Skeletal muscle satellite cell (primary cell): ENCODE measurements around the gene MTFR1L.

ENCODE experiments used
- H3K27me3 ChIP-seq: 2 replicates; pipeline ENCODE4 v1.7.0; 2013; ENCODE audit warnings: low read length; ENCODE audit not compliant: control insufficient read depth, insufficient read depth
- H3K36me3 ChIP-seq: 2 replicates; pipeline ENCODE4 v1.7.0; 2013; ENCODE audit warnings: mild to moderate bottlenecking, control low read depth, low read length; ENCODE audit not compliant: insufficient read depth
- H3K4me1 ChIP-seq: 2 replicates; pipeline ENCODE4 v1.7.0; 2013; ENCODE audit warnings: low read length; ENCODE audit not compliant: control insufficient read depth, insufficient read depth
- H3K4me2 ChIP-seq: 2 replicates; pipeline ENCODE4 v1.7.0; 2013; ENCODE audit warnings: mild to moderate bottlenecking, low read length
- H3K4me3 ChIP-seq: 2 replicates; pipeline ENCODE4 v1.7.0; 2013; ENCODE audit warnings: low read length
- H3K9ac ChIP-seq: 2 replicates; pipeline ENCODE4 v1.7.0; 2013; ENCODE audit warnings: mild to moderate bottlenecking, low read depth, low read length, moderate library complexity
- H3K9me3 ChIP-seq: replicated peaks from 2 replicates; pipeline ENCODE4 v1.7.0; 2013; ENCODE audit warnings: mild to moderate bottlenecking, control low read depth, low read length

Gene MTFR1L

GRCh38 chr1:25811384-25812082 lies 8.2 kb upstream of the MTFR1L start:
- no peak overlapping the region for H3K4me2 ChIP-seq
- H3K9me3 ChIP-seq = no peaks in the 10 kb centered on the region
- no peaks in the 10 kb centered on the region for H3K27me3 ChIP-seq
- H3K4me1 ChIP-seq = peaks cover under 1% of the 10 kb centered on the region
- peaks cover 58% of the 10 kb centered on the region for H3K36me3 ChIP-seq
- H3K9ac ChIP-seq = no peak overlapping the region
- no peak overlapping the region for H3K4me3 ChIP-seq

- Histone ChIP-seq H3K4me3 (no peak overlapping the region), H3K4me2 (no peak overlapping the region), H3K4me1 (no peaks in the 10 kb centered on the region), H3K9ac (no peak overlapping the region), H3K36me3 (peaks cover 55% of the 10 kb centered on the region), H3K9me3 (no peaks in the 10 kb centered on the region), H3K27me3 (no peaks in the 10 kb centered on the region)
Measured at GRCh38 chr1:25813071-25813733, 6.6 kb upstream of the MTFR1L start.

DNA sequence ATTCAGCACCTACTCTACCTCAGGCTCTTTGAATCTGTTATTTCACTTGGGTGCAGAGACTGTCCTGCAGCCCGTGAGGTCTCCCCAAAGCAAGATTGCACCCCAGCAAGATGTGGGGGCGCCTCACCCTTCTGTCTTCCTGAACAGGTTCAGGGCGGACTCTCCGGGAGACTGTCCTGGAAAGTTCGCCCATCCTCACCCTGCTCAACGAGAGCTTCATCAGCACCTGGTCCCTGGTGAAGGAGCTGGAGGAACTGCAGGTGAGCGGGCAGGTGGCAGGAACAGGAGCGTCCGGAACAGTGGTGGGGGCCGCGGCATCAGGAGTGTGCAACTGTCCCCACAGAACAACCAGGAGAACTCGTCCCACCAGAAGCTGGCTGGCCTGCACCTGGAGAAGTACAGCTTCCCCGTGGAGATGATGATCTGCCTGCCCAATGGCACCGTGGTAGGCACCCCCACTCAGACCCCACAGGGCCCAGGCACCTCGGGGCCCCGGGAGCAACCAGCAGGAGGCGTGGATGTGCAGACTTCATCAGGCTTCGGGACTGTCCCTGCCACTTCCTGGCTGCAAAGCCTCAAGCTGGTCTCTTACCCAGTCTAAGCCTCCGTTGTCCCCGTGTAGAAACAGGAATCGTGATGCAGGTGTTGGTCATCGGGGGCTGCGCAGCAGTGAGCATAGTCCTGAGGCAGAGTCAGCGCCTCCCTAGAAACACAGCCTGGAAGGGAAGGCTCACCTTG lies 5.9 kb upstream of the MTFR1L start:
- no peak overlapping the region for H3K4me3 ChIP-seq
- peaks cover 5% of the 10 kb centered on the region for H3K4me1 ChIP-seq
- H3K27me3 ChIP-seq = no peaks in the 10 kb centered on the region
- peaks cover 55% of the 10 kb centered on the region for H3K36me3 ChIP-seq
- no peak overlapping the region for H3K9ac ChIP-seq
- no peaks in the 10 kb centered on the region for H3K9me3 ChIP-seq
- no peak overlapping the region for H3K4me2 ChIP-seq

DNA sequence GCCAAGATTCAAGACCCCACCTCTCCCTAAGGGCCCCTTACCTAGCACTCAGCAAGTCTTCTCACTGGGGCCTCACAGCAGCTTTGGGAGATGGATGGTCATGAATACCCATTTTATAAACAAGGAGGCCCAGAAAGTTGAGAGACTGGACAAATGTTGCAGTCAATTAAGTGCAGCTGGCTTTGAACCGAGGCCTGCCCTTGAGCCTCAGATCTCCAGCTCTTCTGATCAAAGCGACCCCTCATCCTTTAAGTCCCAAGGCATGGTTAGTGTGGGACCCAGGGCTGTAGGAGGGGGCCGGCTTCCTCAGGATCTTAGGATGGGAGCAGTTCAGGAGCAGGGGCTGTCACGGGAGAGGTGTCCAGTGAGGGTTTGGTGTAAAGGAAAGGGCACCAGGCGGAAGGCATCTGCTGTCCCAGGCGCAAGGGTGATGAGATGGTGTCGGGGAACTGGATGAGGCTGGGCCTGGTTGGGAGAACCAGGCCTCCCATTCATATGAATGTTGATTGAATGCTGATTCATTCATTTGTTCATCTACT lies 5.1 kb upstream of the MTFR1L start:
- Histone ChIP-seq H3K4me2 (no peak overlapping the region), H3K36me3 (peaks cover 47% of the 10 kb centered on the region), H3K4me3 (no peak overlapping the region), H3K9ac (no peak overlapping the region), H3K4me1 (peaks cover 9% of the 10 kb centered on the region), H3K9me3 (no peaks in the 10 kb centered on the region), H3K27me3 (no peaks in the 10 kb centered on the region)

GRCh38 chr1:25815208-25816111 lies 4.3 kb upstream of the MTFR1L start:
- peaks cover 9% of the 10 kb centered on the region for H3K4me1 ChIP-seq
- H3K9me3 ChIP-seq = no peaks in the 10 kb centered on the region
- no peak overlapping the region for H3K9ac ChIP-seq
- H3K4me2 ChIP-seq = no peak overlapping the region
- peaks cover 41% of the 10 kb centered on the region for H3K36me3 ChIP-seq
- no peaks in the 10 kb centered on the region for H3K27me3 ChIP-seq
- H3K4me3 ChIP-seq = no peak overlapping the region

DNA sequence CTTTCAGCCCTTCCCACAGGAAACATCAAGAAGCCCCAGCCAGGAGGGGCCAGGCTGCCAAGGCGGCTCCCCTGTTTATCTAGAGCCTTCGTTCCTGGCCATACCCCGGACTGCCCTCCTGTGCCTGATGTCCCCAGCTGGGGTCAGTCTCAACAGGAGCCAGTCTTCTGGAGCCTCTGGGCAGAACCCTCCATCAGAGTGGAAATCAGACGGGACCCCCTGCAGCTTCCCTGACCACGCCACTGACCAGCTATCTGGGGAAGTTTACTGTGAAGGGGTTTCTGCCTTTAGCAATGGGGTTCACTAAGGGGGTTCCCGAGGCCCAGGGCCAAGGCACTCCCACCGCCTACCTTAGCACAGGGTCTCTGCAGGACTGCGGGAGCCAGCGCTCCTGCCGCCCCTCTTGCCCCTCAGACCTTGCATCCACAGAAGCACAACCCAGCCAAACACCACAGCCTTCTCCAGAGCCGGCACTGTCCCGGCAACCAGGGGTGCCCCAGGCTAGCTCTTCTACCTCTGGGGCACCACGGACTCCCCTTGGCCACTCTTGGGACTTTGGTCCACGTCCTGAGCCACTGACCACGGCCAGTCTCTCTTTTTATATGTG lies 3.5 kb upstream of the MTFR1L start:
- Histone ChIP-seq H3K27me3 (no peaks in the 10 kb centered on the region), H3K4me1 (peaks cover 13% of the 10 kb centered on the region), H3K36me3 (peaks cover 33% of the 10 kb centered on the region), H3K4me2 (no peak overlapping the region), H3K9me3 (no peaks in the 10 kb centered on the region), H3K9ac (no peak overlapping the region), H3K4me3 (no peak overlapping the region)

DNA sequence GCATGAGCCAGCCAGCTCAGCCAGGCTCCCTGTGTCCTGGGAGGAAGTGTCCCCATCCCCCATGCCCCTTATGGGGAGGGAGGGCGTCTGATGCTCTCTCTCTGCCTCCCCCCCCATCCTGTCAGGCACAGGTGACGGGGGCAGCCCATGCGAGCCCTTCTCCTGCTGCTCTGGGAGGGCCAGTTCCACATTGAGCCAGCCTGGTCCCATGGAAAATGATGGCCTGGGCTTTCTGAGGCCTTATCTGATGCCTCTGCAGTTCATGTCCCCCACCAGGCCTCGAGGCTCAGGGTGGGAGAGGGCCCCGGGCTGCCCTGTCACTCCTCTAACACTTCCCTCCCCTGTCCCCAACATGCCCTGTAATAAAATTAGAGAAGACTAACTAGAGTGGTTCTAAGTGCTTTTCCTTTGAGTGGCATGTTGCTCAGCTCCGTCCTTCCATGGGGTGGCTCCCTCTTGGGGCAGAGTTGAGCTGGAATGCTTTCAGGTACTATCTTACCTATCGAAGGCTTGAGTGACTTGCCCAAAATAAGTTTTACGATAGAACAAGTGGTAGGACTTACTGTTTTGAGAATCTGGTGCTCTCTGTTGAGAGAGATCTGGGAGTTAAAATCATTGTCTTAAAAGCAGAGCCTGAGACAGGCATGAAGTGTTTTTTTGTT lies 1.8 kb upstream of the MTFR1L start:
- Histone ChIP-seq H3K4me3 (no peak overlapping the region), H3K9me3 (no peaks in the 10 kb centered on the region), H3K36me3 (peaks cover 22% of the 10 kb centered on the region), H3K27me3 (no peaks in the 10 kb centered on the region), H3K4me2 (peak overlapping the region; percentile 87), H3K9ac (no peak overlapping the region), H3K4me1 (peaks cover 22% of the 10 kb centered on the region)

DNA sequence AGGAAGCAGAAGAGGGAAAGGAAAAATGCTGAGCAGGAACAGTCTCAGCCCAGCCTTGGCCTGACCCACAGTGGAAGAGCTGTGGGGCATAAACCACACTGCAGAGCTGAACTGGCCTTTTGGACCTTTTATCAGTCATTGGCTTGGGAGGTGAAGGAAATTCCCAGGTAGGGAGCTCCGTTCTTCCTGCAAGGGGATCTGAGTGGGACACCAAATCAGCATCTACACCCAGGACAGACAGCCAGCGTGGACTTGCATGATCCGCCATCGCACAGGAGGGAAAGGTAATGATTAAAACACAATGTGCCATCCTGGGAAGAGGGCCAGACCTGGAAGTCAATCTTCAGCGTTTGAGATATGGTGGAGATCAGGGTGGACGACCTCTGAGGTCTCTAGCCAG lies 1.2 kb upstream of the MTFR1L start:
- peaks cover 22% of the 10 kb centered on the region for H3K4me1 ChIP-seq
- peaks cover 17% of the 10 kb centered on the region for H3K36me3 ChIP-seq
- H3K9me3 ChIP-seq = no peaks in the 10 kb centered on the region
- peak overlapping the region; percentile 87 for H3K4me2 ChIP-seq
- peak overlapping the region; percentile 96 for H3K9ac ChIP-seq
- H3K27me3 ChIP-seq = no peaks in the 10 kb centered on the region
- peak overlapping the region; percentile 77 for H3K4me3 ChIP-seq

DNA sequence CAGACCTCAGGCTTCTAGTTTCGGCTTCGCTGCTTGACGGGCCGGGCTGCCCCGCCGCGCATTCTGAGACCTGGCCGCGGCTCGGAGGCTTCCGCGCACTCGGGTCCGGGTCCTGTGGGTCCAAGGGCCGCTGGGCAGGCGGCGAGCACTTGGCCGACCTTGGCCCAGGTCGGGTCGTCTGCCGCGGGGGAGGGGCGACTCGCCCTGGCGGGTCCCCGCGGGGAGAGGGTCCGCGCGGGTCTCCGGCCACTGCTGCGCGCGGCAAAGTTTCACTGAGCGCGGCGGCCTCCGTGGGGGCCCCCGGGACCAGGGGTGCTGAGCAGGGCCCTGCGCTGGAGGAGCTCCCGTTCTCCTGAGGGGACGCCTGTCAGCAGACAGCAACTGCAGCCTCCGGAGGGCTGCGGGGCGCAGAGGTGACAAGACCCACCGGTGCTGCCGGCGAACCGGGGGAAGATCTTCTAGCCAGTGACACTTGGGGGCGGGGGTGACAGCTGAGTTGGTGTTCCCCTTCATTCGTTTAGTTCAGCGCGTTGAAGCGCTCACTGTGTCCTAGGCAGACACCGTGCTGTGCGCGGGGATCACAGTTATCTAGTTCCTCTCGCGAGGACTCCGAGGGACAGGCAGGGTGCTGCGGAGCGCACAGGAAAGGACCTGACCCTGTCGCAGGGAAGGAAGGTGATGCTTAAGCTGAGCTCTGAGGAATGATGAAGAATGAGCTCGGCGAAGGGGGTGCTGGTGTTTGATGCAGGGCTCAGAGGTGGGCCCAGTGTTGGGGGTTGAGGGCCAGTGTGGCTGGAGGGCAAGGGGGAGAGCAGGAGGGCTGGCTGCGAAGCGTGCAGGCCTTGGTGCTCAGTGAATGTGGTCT lies 725 bp downstream of the MTFR1L start:
- Histone ChIP-seq H3K27me3 (no peaks in the 10 kb centered on the region), H3K4me1 (peaks cover 22% of the 10 kb centered on the region), H3K4me3 (peak overlapping the region; percentile 77), H3K9ac (peak overlapping the region; percentile 96), H3K36me3 (peaks cover 15% of the 10 kb centered on the region), H3K4me2 (peak overlapping the region; percentile 87), H3K9me3 (no peaks in the 10 kb centered on the region)

GRCh38 chr1:25821112-25821476 lies 1.3 kb downstream of the MTFR1L start:
- H3K4me1 ChIP-seq = peaks cover 22% of the 10 kb centered on the region
- peak overlapping the region; percentile 87 for H3K4me2 ChIP-seq
- H3K27me3 ChIP-seq = no peaks in the 10 kb centered on the region
- peaks cover 15% of the 10 kb centered on the region for H3K36me3 ChIP-seq
- peak overlapping the region; percentile 77 for H3K4me3 ChIP-seq
- peak overlapping the region; percentile 96 for H3K9ac ChIP-seq
- H3K9me3 ChIP-seq = no peaks in the 10 kb centered on the region
